SK-N-SH (cell line): Measurements from ENCODE around the gene RAD51B. TPM values are rescaled to one million over a fixed set of nuclear protein-coding genes. Genes with fewer than 3 reads are reported as not detected.

Experiments used
- CTCF ChIA-PET: fragments of 300-600, 350-600 bp; formaldehyde crosslinking; extraction: SDS; loops from one replicate; lab custom pipeline; 2021; lab: Yijun Ruan, JAX
- POLR2A ChIA-PET: fragments of 350-600 bp; sonication (Branson Sonifier 250); formaldehyde crosslinking; extraction: SDS; loops from one replicate; lab custom pipeline; 2020; ENCODE audit warnings: antibody characterized with exemption, inconsistent platforms; lab: Yijun Ruan, JAX
- DNase-seq: peaks from one replicate; pipeline ENCODE4 v3.0.0; 2012
- H2AFZ ChIP-seq: fragments of 200-600 bp; sonication (generic); 2 replicates; pipeline ENCODE4 v1.8.1; 2016; ENCODE audit warnings: antibody characterized with exemption, mild to moderate bottlenecking, low read depth
- H3F3A ChIP-seq: fragments of 200-600 bp; sonication (generic); replicated peaks from 2 replicates; pipeline ENCODE3; 2016; ENCODE audit warnings: antibody characterized with exemption, mild to moderate bottlenecking; ENCODE audit not compliant: insufficient read depth
- H3K27ac ChIP-seq, 2 experiments: fragments of 200-500 bp in 1 of 2; fragments of 200-600 bp in 1 of 2; sonication (Bioruptor generic) in 1 of 2; sonication (generic), shearing (Covaris generic) in 1 of 2; 2 replicates each; pipeline versions ENCODE4 v1.5.1 to v1.6.1; 2014 to 2016; ENCODE audit warnings: low read depth in 2 of 2, inconsistent platforms in 1 of 2, low read length in 1 of 2, mild to moderate bottlenecking in 1 of 2, mixed read lengths in 1 of 2
- H3K27me3 ChIP-seq: fragments of 200-600 bp; sonication (generic), shearing (Covaris generic); 2 replicates; pipeline ENCODE4 v1.6.1; 2016; ENCODE audit warnings: mixed run types; ENCODE audit not compliant: insufficient read depth
- H3K36me3 ChIP-seq, 2 experiments: fragments of 200-500 bp in 1 of 2; fragments of 200-600 bp in 1 of 2; sonication (Bioruptor generic) in 1 of 2; sonication (generic) in 1 of 2; replicated peaks in 1 of 2; 2 replicates each; pipeline versions ENCODE3 to v1.5.1; 2014 to 2016; ENCODE audit warnings: low read length in 1 of 2, mild to moderate bottlenecking in 1 of 2; ENCODE audit not compliant: insufficient read depth in 2 of 2, control insufficient read depth in 1 of 2
- H3K4me1 ChIP-seq, 2 experiments: fragments of 200-500 bp in 1 of 2; fragments of 200-600 bp in 1 of 2; sonication (Bioruptor generic) in 1 of 2; sonication (generic), shearing (Covaris generic) in 1 of 2; 2 replicates each; pipeline versions ENCODE4 v1.5.1 to v1.6.1; 2014 to 2016; ENCODE audit warnings: low read depth in 1 of 2, low read length in 1 of 2, mixed run types in 1 of 2; ENCODE audit not compliant: insufficient read depth in 2 of 2, control insufficient read depth in 1 of 2
- H3K4me2 ChIP-seq: fragments of 200-600 bp; sonication (generic), shearing (Covaris generic); 2 replicates; pipeline ENCODE4 v1.6.1; 2017; ENCODE audit warnings: mixed run types
- H3K4me3 ChIP-seq, 2 experiments: fragments of 200-500 bp in 1 of 2; fragments of 200-600 bp in 1 of 2; sonication (Bioruptor generic) in 1 of 2; sonication (generic), shearing (Covaris generic) in 1 of 2; 2 replicates each; pipeline versions ENCODE4 v1.5.1 to v1.8.1; 2014 to 2016; ENCODE audit warnings: low read depth in 2 of 2, inconsistent platforms in 1 of 2, low read length in 1 of 2, mild to moderate bottlenecking in 1 of 2, mixed read lengths in 1 of 2, moderate library complexity in 1 of 2
- H3K79me2 ChIP-seq: fragments of 200-600 bp; sonication (generic); 2 replicates; pipeline ENCODE4 v1.8.1; 2017; ENCODE audit warnings: mild to moderate bottlenecking; ENCODE audit not compliant: insufficient read depth
- H3K9ac ChIP-seq: fragments of 200-600 bp; sonication (generic); 2 replicates; pipeline ENCODE4 v1.6.1; 2017; ENCODE audit warnings: mixed run types
- H3K9me2 ChIP-seq: fragments of 200-600 bp; sonication (generic); 2 replicates; pipeline ENCODE4 v1.6.1; 2017; ENCODE audit warnings: mixed run types
- H3K9me3 ChIP-seq: fragments of 200-600 bp; sonication (generic); 2 replicates; pipeline ENCODE4 v1.6.1; 2017; ENCODE audit warnings: mixed run types, mild to moderate bottlenecking, moderate library complexity
- H4K20me1 ChIP-seq: fragments of 200-600 bp; sonication (generic); 2 replicates; pipeline ENCODE4 v1.6.1; 2017; ENCODE audit warnings: mild to moderate bottlenecking, mixed run types; ENCODE audit not compliant: insufficient read depth
- CHD2 ChIP-seq: fragments of 150-350 bp; IDR thresholded peaks from 2 replicates; pipeline ENCODE4 v1.6.1; 2018; ENCODE audit warnings: low read length; ENCODE audit not compliant: partially characterized antibody
- FOSL2 ChIP-seq: IDR thresholded peaks from 2 replicates; pipeline ENCODE4 v1.4.0; 2012; ENCODE audit warnings: low read depth, mild to moderate bottlenecking, moderate library complexity, borderline replicate concordance
- GATA2 ChIP-seq: sonication (generic); formaldehyde crosslinking; IDR thresholded peaks from 2 replicates; pipeline ENCODE4 v1.5.0; 2020; ENCODE audit warnings: mild to moderate bottlenecking, missing genetic modification reagents
- MEF2A ChIP-seq: IDR thresholded peaks from 2 replicates; pipeline ENCODE4 v1.4.0; 2012; ENCODE audit warnings: low read depth, borderline replicate concordance
- MXI1 ChIP-seq: IDR thresholded peaks from 2 replicates; pipeline ENCODE4 v1.6.1; 2012; ENCODE audit warnings: mild to moderate bottlenecking, low read depth, low read length, improper control_type of control experiment
- NFIC ChIP-seq: IDR thresholded peaks from 2 replicates; pipeline ENCODE4 v1.4.0; 2012; ENCODE audit warnings: borderline replicate concordance
- NRF1 ChIP-seq: IDR thresholded peaks from 2 replicates; pipeline ENCODE4 v1.6.1; 2012; ENCODE audit warnings: low read depth, mild to moderate bottlenecking, low read length
- RFX5 ChIP-seq: IDR thresholded peaks from 2 replicates; pipeline ENCODE4 v1.6.1; 2012; ENCODE audit warnings: mild to moderate bottlenecking, improper control_type of control experiment, low read length
- SIN3A ChIP-seq: IDR thresholded peaks from 2 replicates; pipeline ENCODE4 v1.6.1; 2012; ENCODE audit warnings: low read depth, mild to moderate bottlenecking, low read length, moderate library complexity, borderline replicate concordance
- SMC3 ChIP-seq: IDR thresholded peaks from 2 replicates; pipeline ENCODE4 v1.6.1; 2012; ENCODE audit warnings: low read depth, low read length, improper control_type of control experiment
- TAF1 ChIP-seq: IDR thresholded peaks from 2 replicates; pipeline ENCODE4 v1.6.1; 2012; ENCODE audit warnings: low read depth, mild to moderate bottlenecking, low read length, moderate library complexity, borderline replicate concordance
- TCF12 ChIP-seq: IDR thresholded peaks from 2 replicates; pipeline ENCODE4 v1.4.0; 2012
- YY1 ChIP-seq: IDR thresholded peaks from 2 replicates; pipeline ENCODE4 v1.4.0; 2012; ENCODE audit warnings: low read depth, mild to moderate bottlenecking
- WGBS: methylation state at CpG from one replicate; pipeline ENCODE4 v1.1.6; 2017; ENCODE audit warnings: low lambda C conversion rate; 5-methylcytosine and 5-hydroxymethylcytosine counted together
- polyA plus RNA-seq, 3 experiments: library from polyadenylated mRNA; depleted of rRNA; stranded (reverse); fragments of >200 nt; gene quantifications; 2 replicates each; pipeline ENCODE4 v1.2.3, GENCODE V29; 2012
- TF ChIP-seq, protein P1 (sequence below): IDR thresholded peaks from 2 replicates; pipeline ENCODE4 v1.4.0; 2012; ENCODE audit warnings: low read depth, borderline replicate concordance
- TF ChIP-seq, protein P2 (sequence below): fragments of 150-350 bp; IDR thresholded peaks from 2 replicates; pipeline ENCODE4 v1.6.1; 2016; ENCODE audit warnings: mild to moderate bottlenecking, low read depth, low read length
- TF ChIP-seq, protein P3 (sequence below): fragments of 200-600 bp; sonication (generic); IDR thresholded peaks from 2 replicates; pipeline ENCODE4 v1.6.1; 2017; ENCODE audit warnings: antibody characterized with exemption, mild to moderate bottlenecking, moderate library complexity
- TF ChIP-seq, protein P4 (sequence below): IDR thresholded peaks from 2 replicates; pipeline ENCODE4 v1.6.1; 2012; ENCODE audit warnings: mild to moderate bottlenecking, low read depth, low read length, moderate library complexity
- TF ChIP-seq, protein P5 (sequence below): fragments of 150-350 bp; IDR thresholded peaks from 2 replicates; pipeline ENCODE4 v1.6.1; 2017; ENCODE audit warnings: antibody characterized with exemption, low read length, low read depth, borderline replicate concordance

RAD51B gene
- polyA plus RNA-seq, 1 of the 3 experiments (the other 2 are of a cell fraction): 6.0 TPM

DNA sequence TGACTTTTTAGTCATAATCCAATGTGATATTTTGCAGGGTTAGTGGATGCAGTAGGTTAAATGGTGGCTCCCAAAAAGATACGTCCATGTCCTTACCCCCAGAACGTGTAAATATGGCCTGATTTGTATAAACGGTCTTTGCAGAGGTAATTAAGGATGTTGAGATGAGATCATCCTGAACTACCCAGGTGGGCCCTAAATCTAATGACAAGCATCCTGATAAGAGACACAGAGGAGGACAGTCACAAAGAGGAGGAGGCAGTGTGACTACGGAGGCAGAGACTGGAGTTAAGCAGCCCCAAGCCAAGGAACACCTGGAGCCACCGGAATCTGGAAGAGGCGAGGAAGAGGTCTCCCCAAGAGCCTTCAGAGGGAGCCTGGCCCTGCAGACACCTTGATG is 679.9 kb downstream of the RAD51B start:
- Histone ChIP-seq H4K20me1 (no peaks in the 10 kb centered on the region), H3K27ac (no peak overlapping the region), H3K4me1 (no peaks in the 10 kb centered on the region; a peak in 1 of 4 replicates), H3K4me3 (no peak overlapping the region), H2AFZ (no peak overlapping the region), H3K36me3 (no peaks in the 10 kb centered on the region), H3K9me2 (no peaks in the 10 kb centered on the region), H3K27me3 (no peaks in the 10 kb centered on the region), H3K9ac (no peak overlapping the region)
- CTCF ChIA-PET: no interaction called here
- POLR2A ChIA-PET: no interaction called here
- TF ChIP-seq RFX5: no peak
- no peak for TF ChIP-seq SIN3A
- TF ChIP-seq SMC3: no peak
- TF ChIP-seq YY1: no peak
- TF ChIP-seq, protein P1, sequence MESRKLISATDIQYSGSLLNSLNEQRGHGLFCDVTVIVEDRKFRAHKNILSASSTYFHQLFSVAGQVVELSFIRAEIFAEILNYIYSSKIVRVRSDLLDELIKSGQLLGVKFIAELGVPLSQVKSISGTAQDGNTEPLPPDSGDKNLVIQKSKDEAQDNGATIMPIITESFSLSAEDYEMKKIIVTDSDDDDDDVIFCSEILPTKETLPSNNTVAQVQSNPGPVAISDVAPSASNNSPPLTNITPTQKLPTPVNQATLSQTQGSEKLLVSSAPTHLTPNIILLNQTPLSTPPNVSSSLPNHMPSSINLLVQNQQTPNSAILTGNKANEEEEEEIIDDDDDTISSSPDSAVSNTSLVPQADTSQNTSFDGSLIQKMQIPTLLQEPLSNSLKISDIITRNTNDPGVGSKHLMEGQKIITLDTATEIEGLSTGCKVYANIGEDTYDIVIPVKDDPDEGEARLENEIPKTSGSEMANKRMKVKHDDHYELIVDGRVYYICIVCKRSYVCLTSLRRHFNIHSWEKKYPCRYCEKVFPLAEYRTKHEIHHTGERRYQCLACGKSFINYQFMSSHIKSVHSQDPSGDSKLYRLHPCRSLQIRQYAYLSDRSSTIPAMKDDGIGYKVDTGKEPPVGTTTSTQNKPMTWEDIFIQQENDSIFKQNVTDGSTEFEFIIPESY: no peak
- TF ChIP-seq, all 33 proteins: peak for 0
- Histone ChIP-seq H3K4me2 (no peak overlapping the region), H3K9me3 (no peaks in the 10 kb centered on the region), H3K79me2 (no peaks in the 10 kb centered on the region), H3F3A (no peaks in the 10 kb centered on the region)
- DNase-seq: no peak
- 90% methylated on average over 6 of the region's 6 CpGs for WGBS

DNA sequence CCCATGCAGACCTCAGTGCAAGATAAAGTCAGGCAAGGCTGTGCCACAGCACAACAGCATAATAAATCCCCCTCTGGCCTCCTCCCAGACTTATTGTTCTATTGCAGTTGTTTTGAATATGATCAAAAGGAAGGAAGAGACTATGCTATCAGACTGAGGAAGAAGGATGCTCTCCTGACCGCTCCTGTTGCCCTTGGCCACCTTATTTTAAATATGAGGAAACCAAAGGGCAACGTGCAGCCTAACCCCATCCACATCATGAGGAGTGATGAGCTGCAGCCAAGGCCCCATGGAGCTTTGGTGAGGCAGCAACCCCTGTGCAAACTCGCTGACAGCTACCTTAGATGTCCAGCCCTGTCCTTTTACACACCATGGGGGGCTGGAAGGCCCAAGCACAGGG is 681.6 kb downstream of the RAD51B start:
- Histone ChIP-seq H3K4me2 (no peak overlapping the region), H3K9ac (no peak overlapping the region), H3K27me3 (no peaks in the 10 kb centered on the region), H3K79me2 (no peaks in the 10 kb centered on the region), H3K36me3 (no peaks in the 10 kb centered on the region), H3F3A (peaks cover 6% of the 10 kb centered on the region), H4K20me1 (no peaks in the 10 kb centered on the region), H3K4me3 (no peak overlapping the region), H3K9me3 (no peaks in the 10 kb centered on the region), H3K9me2 (no peaks in the 10 kb centered on the region), H3K4me1 (peaks cover 0 to under 1% of the 10 kb centered on the region in 2 experiments; a peak in 2 of 4 replicates), H2AFZ (no peak overlapping the region), H3K27ac (no peak overlapping the region)
- DNase-seq: no peak
- CTCF ChIA-PET: interaction anchor here (1.8 kb wide), 1 partner anchor 17 kb away, joined by 5 read pairs; no protein-coding TSS in a partner anchor
- 100% methylated on average over 3 of the region's 3 CpGs for WGBS
- POLR2A ChIA-PET: no interaction called here
- TF ChIP-seq CHD2: no peak
- no peak for TF ChIP-seq NRF1
- no peak for TF ChIP-seq RFX5
- TF ChIP-seq FOSL2: no peak
- TF ChIP-seq, protein P2, sequence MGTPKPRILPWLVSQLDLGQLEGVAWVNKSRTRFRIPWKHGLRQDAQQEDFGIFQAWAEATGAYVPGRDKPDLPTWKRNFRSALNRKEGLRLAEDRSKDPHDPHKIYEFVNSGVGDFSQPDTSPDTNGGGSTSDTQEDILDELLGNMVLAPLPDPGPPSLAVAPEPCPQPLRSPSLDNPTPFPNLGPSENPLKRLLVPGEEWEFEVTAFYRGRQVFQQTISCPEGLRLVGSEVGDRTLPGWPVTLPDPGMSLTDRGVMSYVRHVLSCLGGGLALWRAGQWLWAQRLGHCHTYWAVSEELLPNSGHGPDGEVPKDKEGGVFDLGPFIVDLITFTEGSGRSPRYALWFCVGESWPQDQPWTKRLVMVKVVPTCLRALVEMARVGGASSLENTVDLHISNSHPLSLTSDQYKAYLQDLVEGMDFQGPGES: no peak
- TF ChIP-seq NFIC: no peak
- TF ChIP-seq YY1: no peak
- TF ChIP-seq, protein P3, sequence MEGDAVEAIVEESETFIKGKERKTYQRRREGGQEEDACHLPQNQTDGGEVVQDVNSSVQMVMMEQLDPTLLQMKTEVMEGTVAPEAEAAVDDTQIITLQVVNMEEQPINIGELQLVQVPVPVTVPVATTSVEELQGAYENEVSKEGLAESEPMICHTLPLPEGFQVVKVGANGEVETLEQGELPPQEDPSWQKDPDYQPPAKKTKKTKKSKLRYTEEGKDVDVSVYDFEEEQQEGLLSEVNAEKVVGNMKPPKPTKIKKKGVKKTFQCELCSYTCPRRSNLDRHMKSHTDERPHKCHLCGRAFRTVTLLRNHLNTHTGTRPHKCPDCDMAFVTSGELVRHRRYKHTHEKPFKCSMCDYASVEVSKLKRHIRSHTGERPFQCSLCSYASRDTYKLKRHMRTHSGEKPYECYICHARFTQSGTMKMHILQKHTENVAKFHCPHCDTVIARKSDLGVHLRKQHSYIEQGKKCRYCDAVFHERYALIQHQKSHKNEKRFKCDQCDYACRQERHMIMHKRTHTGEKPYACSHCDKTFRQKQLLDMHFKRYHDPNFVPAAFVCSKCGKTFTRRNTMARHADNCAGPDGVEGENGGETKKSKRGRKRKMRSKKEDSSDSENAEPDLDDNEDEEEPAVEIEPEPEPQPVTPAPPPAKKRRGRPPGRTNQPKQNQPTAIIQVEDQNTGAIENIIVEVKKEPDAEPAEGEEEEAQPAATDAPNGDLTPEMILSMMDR: no peak
- TF ChIP-seq, protein P4, sequence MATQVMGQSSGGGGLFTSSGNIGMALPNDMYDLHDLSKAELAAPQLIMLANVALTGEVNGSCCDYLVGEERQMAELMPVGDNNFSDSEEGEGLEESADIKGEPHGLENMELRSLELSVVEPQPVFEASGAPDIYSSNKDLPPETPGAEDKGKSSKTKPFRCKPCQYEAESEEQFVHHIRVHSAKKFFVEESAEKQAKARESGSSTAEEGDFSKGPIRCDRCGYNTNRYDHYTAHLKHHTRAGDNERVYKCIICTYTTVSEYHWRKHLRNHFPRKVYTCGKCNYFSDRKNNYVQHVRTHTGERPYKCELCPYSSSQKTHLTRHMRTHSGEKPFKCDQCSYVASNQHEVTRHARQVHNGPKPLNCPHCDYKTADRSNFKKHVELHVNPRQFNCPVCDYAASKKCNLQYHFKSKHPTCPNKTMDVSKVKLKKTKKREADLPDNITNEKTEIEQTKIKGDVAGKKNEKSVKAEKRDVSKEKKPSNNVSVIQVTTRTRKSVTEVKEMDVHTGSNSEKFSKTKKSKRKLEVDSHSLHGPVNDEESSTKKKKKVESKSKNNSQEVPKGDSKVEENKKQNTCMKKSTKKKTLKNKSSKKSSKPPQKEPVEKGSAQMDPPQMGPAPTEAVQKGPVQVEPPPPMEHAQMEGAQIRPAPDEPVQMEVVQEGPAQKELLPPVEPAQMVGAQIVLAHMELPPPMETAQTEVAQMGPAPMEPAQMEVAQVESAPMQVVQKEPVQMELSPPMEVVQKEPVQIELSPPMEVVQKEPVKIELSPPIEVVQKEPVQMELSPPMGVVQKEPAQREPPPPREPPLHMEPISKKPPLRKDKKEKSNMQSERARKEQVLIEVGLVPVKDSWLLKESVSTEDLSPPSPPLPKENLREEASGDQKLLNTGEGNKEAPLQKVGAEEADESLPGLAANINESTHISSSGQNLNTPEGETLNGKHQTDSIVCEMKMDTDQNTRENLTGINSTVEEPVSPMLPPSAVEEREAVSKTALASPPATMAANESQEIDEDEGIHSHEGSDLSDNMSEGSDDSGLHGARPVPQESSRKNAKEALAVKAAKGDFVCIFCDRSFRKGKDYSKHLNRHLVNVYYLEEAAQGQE: no peak
- no peak for TF ChIP-seq TCF12
- no peak for TF ChIP-seq TAF1
- TF ChIP-seq MEF2A: no peak
- TF ChIP-seq MXI1: no peak
- TF ChIP-seq GATA2 (CRISPR knock-in tag): no peak
- TF ChIP-seq, protein P5, sequence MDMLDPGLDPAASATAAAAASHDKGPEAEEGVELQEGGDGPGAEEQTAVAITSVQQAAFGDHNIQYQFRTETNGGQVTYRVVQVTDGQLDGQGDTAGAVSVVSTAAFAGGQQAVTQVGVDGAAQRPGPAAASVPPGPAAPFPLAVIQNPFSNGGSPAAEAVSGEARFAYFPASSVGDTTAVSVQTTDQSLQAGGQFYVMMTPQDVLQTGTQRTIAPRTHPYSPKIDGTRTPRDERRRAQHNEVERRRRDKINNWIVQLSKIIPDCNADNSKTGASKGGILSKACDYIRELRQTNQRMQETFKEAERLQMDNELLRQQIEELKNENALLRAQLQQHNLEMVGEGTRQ: no peak
